NB4 (cell line): ENCODE measurements around the gene ADRA2A.

ENCODE experiments used
- CTCF ChIP-seq: IDR thresholded peaks from one replicate; pipeline ENCODE4 v1.5.1; 2012; ENCODE audit warnings: low read depth, low read length
- POLR2A ChIP-seq: IDR thresholded peaks from 2 replicates; pipeline ENCODE4 v1.6.1; 2011; ENCODE audit warnings: mild to moderate bottlenecking; ENCODE audit not compliant: insufficient read length; ENCODE audit errors: extremely low read depth

DNA sequence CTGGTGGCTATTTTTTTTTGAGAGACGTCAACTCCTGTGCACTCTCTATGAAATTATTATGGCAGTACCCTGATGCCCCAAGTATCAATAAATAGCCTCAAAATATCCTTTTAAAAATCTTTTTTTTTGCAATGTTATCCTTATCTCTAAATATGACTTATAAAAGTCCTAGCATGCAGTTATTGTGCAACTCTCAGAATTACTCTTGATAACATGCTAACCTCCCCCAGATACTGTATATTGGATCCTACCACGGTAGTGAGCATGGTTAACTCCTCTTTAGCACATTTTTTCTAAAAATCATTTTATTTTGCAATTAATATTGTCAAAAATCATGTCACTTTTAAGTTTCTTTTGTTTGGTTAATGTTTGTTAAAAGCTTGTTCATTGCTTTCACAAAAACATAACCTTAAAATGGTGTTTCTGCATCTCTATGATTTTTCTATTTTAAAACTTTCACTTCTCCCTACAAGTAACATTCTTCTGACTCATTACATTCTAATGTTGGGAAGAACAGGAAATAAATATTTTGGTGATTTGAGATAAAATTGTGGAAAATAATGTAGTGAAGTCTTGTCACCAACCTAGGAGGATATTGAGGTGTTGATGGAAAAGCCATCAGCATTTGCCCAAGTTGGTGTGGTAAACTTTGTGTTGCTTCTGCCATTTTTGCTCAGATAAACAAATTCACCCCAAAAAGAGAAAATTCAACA lies 42.1 kb upstream of the ADRA2A start:
- no peak for TF ChIP-seq CTCF
- TF ChIP-seq POLR2A = no peak
